DND-41 (cell line): ENCODE results near the gene PZP.

Source experiments
- EZH2 ChIP-seq: IDR thresholded peaks from 3 replicates; pipeline ENCODE4 v1.6.1; 2012; ENCODE audit warnings: borderline replicate concordance, low read depth, mild to moderate bottlenecking, moderate library complexity, low read length, inconsistent platforms; ENCODE audit not compliant: severe bottlenecking
- TF ChIP-seq, protein P1 (sequence below): IDR thresholded peaks from 2 replicates; pipeline ENCODE4 v1.5.1; 2012; ENCODE audit warnings: borderline replicate concordance, low read length, moderate library complexity, mild to moderate bottlenecking; ENCODE audit not compliant: poor library complexity, severe bottlenecking; ENCODE audit errors: extremely low read depth

DNA sequence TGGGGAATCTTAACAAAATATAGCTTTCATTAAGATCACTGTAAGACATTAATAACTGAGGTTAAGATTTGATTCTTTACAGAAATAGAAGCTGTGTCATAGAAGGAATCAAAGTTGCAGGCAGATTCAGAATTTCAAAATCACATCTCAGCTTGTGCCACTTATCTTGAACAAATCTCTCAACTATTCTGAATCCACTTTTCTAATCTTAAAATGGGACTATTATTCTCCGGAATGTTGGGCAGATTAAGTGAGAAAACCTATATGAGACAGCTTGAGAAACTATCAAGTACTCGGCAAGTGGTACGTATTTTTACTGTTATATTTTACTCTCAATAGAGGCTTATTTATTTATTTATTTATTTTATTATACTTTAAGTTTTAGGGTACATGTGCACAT lies 28.4 kb downstream of the PZP start:
- TF ChIP-seq, protein P1, sequence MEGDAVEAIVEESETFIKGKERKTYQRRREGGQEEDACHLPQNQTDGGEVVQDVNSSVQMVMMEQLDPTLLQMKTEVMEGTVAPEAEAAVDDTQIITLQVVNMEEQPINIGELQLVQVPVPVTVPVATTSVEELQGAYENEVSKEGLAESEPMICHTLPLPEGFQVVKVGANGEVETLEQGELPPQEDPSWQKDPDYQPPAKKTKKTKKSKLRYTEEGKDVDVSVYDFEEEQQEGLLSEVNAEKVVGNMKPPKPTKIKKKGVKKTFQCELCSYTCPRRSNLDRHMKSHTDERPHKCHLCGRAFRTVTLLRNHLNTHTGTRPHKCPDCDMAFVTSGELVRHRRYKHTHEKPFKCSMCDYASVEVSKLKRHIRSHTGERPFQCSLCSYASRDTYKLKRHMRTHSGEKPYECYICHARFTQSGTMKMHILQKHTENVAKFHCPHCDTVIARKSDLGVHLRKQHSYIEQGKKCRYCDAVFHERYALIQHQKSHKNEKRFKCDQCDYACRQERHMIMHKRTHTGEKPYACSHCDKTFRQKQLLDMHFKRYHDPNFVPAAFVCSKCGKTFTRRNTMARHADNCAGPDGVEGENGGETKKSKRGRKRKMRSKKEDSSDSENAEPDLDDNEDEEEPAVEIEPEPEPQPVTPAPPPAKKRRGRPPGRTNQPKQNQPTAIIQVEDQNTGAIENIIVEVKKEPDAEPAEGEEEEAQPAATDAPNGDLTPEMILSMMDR: no peak
- TF ChIP-seq EZH2: no peak
